Testis (tissue), 3 donors: Measurements from ENCODE around the gene LRRC3B. TPM values are rescaled to one million over a fixed set of nuclear protein-coding genes. Genes with fewer than 3 reads are reported as not detected.

Experiments
- DNase-seq: peaks from one replicate; pipeline ENCODE4 v3.0.0-alpha.2; 2019
- H3K27ac ChIP-seq, 2 donors: fragments of 200-600 bp; sonication (generic); one replicate each; pipeline ENCODE4 v1.5.1; 2019
- H3K27me3 ChIP-seq: fragments of 200-600 bp; sonication (generic); one replicate; pipeline ENCODE4 v1.5.1; 2019
- H3K36me3 ChIP-seq: fragments of 200-600 bp; sonication (generic); one replicate; pipeline ENCODE4 v1.5.1; 2017; ENCODE audit warnings: low read depth; ENCODE audit errors: missing control alignments
- H3K4me1 ChIP-seq: fragments of 200-600 bp; sonication (generic); one replicate; pipeline ENCODE4 v1.5.1; 2019
- H3K4me3 ChIP-seq, 2 donors: fragments of 200-600 bp; sonication (generic); one replicate each; pipeline ENCODE4 v1.5.1; 2017 to 2019
- H3K9me3 ChIP-seq: fragments of 200-600 bp; sonication (generic); one replicate; pipeline ENCODE4 v1.5.1; 2017
- CTCF ChIP-seq, 3 experiments: fragments of 450-650 bp in 2 of 3; fragments of 200-600 bp in 1 of 3; sonication (generic) in 1 of 3; IDR thresholded peaks; one replicate each; pipeline ENCODE4 v1.5.1; 2016 to 2019; ENCODE audit warnings: antibody characterized with exemption in 3 of 3, mild to moderate bottlenecking in 2 of 3, moderate library complexity in 1 of 3
- POLR2A ChIP-seq: fragments of 450-650 bp; IDR thresholded peaks from one replicate; pipeline ENCODE4 v1.6.1; 2017; ENCODE audit warnings: antibody characterized with exemption, mild to moderate bottlenecking, moderate library complexity
- WGBS, 2 donors: methylation state at CpG; one replicate each; pipeline ENCODE4 v1.1.5; 2018; 5-methylcytosine and 5-hydroxymethylcytosine counted together
- intact Hi-C: fragments of 100-400 bp; cut with DNase I; formaldehyde crosslinking; loops from one replicate; pipeline ENCODE4 v1.15.1; 2023; ENCODE audit warnings: low total_unique reads
- polyA plus RNA-seq: library from polyadenylated mRNA; stranded (reverse); fragments of 350-450 nt; fragmentation: Illumina TruSeq; extraction: RNeasy Lipid Tissue Mini Kit (QIAGEN cat#74804); gene quantifications from one replicate; pipeline ENCODE4 v1.2.3, GENCODE V29; 2014; ENCODE audit warnings: low read depth, low replicate concordance; ENCODE audit not compliant: insufficient read depth
- total RNA-seq, 2 donors: library from RNA; depleted of rRNA; stranded (reverse); fragments of >200 nt; gene quantifications; one replicate each; pipeline ENCODE4 v1.2.3, GENCODE V29; 2016

LRRC3B gene
- total and polyA plus RNA-seq, 3 donors from 2014 or later = 6.1 to 24.2 (median 6.3) TPM

GRCh38 chr3:26687466-26687865, 64.9 kb downstream of the LRRC3B start:
- Histone ChIP-seq H3K4me1 (no peaks in the 10 kb centered on the region), H3K4me3 (no peak overlapping the region), H3K9me3 (no peaks in the 10 kb centered on the region), H3K27me3 (no peaks in the 10 kb centered on the region), H3K36me3 (no peaks in the 10 kb centered on the region), H3K27ac (no peak overlapping the region)
- WGBS, 2 donors = 86 to 94% methylated on average over 4 of the region's 4 CpGs
- DNase-seq = no peak
- intact Hi-C loops = no loop called here
- TF ChIP-seq POLR2A = no peak
- TF ChIP-seq CTCF (IDR thresholded peaks at IDR 0.05) = no peak

- no peak for DNase-seq
- H3K9me3 ChIP-seq = no peaks in the 10 kb centered on the region
- no peaks in the 10 kb centered on the region for H3K27me3 ChIP-seq
- H3K36me3 ChIP-seq = no peaks in the 10 kb centered on the region
- H3K27ac ChIP-seq = no peak overlapping the region
- no peak overlapping the region for H3K4me3 ChIP-seq
- WGBS, 2 donors = 63 to 77% methylated on average over 2 of the region's 2 CpGs
- H3K4me1 ChIP-seq = no peaks in the 10 kb centered on the region
- TF ChIP-seq POLR2A (no peak), CTCF (IDR thresholded peaks at IDR 0.05) (no peak)
- intact Hi-C loops = no loop called here
These were observed 77.0 kb downstream of the LRRC3B start for GRCh38 chr3:26699553-26699952.

GRCh38 chr3:26703519-26703918, 80.9 kb downstream of the LRRC3B start:
- H3K27me3 ChIP-seq = no peaks in the 10 kb centered on the region
- no peaks in the 10 kb centered on the region for H3K9me3 ChIP-seq
- WGBS, 2 donors = 87 to 91% methylated on average over 3 of the region's 3 CpGs
- TF ChIP-seq CTCF (IDR thresholded peaks at IDR 0.05) (no peak), POLR2A (no peak)
- no peak overlapping the region for H3K4me3 ChIP-seq
- DNase-seq = no peak
- H3K4me1 ChIP-seq = no peaks in the 10 kb centered on the region
- intact Hi-C loops = no loop called here
- no peaks in the 10 kb centered on the region for H3K36me3 ChIP-seq
- H3K27ac ChIP-seq = no peak overlapping the region

GRCh38 chr3:26704736-26705135, 82.2 kb downstream of the LRRC3B start:
- WGBS, 2 donors = 65 to 74% methylated on average over 2 of the region's 2 CpGs
- intact Hi-C loops = no loop called here
- no peaks in the 10 kb centered on the region for H3K36me3 ChIP-seq
- H3K4me1 ChIP-seq = no peaks in the 10 kb centered on the region
- DNase-seq = no peak
- no peaks in the 10 kb centered on the region for H3K9me3 ChIP-seq
- H3K4me3 ChIP-seq = no peak overlapping the region
- no peak for TF ChIP-seq CTCF (IDR thresholded peaks at IDR 0.05)
- TF ChIP-seq POLR2A = no peak
- H3K27ac ChIP-seq = no peak overlapping the region
- no peaks in the 10 kb centered on the region for H3K27me3 ChIP-seq

GRCh38 chr3:26708501-26708900, 85.9 kb downstream of the LRRC3B start:
- no peak for DNase-seq
- intact Hi-C loops = no loop called here
- no peaks in the 10 kb centered on the region for H3K27me3 ChIP-seq
- TF ChIP-seq CTCF (IDR thresholded peaks at IDR 0.05) (no peak), POLR2A (no peak)
- no peak overlapping the region for H3K27ac ChIP-seq
- no peaks in the 10 kb centered on the region for H3K9me3 ChIP-seq
- no peaks in the 10 kb centered on the region for H3K4me1 ChIP-seq
- no peaks in the 10 kb centered on the region for H3K36me3 ChIP-seq
- H3K4me3 ChIP-seq = no peak overlapping the region
- 60 to 62% methylated on average over 1 of the region's 1 CpG for WGBS, 2 donors
